LoVo (cell line): ENCODE results near the gene SLC26A4.
A peak's percentile ranks its signal among the peaks of the same experiment; 100 is the strongest.

Source experiments
- DNase-seq: peaks from one replicate; pipeline ENCODE4 v3.0.0-alpha.2; 2016; ENCODE audit warnings: low spot score

The SLC26A4 gene

DNA sequence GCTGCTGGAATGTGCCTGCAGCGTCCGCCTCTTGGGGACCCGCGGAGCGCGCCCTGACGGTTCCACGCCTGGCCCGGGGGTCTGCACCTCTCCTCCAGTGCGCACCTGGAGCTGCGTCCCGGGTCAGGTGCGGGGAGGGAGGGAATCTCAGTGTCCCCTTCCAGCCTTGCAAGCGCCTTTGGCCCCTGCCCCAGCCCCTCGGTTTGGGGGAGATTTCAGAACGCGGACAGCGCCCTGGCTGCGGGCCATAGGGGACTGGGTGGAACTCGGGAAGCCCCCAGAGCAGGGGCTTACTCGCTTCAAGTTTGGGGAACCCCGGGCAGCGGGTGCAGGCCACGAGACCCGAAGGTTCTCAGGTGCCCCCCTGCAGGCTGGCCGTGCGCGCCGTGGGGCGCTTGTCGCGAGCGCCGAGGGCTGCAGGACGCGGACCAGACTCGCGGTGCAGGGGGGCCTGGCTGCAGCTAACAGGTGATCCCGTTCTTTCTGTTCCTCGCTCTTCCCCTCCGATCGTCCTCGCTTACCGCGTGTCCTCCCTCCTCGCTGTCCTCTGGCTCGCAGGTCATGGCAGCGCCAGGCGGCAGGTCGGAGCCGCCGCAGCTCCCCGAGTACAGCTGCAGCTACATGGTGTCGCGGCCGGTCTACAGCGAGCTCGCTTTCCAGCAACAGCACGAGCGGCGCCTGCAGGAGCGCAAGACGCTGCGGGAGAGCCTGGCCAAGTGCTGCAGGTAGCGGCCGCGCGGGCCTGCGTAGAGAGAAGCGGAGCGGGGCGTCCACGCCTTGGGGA, 645 bp downstream of the SLC26A4 start:
- peak; percentile 35 for DNase-seq

DNA sequence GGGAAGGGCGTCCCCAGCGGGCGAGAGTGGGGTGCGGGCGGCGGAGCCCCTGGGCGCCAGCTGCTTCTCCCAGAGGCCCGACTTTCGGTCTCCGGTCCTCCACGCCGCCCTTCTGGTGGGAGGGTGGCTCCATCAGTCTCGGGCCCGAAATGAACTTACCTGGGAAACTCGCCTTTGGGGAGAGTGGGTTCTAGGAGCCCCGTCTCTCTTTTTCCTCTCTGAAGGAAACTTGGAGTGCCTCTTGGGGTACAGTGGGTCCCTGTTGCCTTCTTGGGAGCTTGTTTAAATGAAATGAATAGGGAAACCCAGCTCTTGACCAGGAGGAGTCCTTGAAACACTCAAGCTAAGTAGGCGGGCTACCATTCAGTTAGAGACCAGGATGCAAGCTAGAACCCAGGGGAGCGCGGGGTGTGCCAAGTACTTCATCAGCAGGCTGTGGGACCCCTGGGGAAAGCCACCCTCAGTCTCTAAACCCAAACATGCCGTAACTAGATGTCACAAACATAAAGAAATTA, 1.3 kb downstream of the SLC26A4 start:
- DNase-seq: no peak

DNA sequence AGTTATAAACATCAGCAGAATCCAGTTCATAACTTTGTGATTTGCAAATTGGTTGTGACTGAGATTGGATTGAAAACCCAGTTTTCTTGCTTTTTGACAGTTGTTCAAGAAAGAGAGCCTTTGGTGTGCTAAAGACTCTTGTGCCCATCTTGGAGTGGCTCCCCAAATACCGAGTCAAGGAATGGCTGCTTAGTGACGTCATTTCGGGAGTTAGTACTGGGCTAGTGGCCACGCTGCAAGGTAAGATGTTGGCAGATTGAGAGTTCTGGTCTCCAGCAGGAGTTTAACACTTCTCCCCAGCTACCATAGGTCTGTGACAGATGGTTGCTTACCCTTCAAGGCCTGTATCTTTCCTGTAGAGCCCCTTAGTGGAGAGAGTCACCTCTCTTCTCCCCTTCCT, 2.6 kb downstream of the SLC26A4 start:
- no peak for DNase-seq

DNA sequence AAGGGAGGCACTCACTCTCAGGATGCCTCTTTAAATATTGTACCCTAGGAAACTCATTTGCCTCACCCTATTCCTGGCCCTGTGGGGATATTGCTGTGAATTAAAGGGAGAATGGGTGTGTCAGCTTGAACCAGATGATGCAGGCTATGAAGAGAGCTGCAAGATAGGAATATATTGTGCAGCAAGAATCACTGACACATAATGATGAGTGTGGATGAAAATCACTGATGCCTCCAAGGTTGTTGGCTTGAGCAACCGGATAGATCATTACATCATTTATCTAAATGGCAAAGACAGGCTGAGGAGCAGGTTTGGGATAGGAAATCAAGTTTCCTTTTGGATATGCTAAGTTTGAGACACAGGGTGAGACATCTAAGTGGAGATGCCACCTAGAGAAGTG, 6.2 kb downstream of the SLC26A4 start:
- DNase-seq: no peak

DNA sequence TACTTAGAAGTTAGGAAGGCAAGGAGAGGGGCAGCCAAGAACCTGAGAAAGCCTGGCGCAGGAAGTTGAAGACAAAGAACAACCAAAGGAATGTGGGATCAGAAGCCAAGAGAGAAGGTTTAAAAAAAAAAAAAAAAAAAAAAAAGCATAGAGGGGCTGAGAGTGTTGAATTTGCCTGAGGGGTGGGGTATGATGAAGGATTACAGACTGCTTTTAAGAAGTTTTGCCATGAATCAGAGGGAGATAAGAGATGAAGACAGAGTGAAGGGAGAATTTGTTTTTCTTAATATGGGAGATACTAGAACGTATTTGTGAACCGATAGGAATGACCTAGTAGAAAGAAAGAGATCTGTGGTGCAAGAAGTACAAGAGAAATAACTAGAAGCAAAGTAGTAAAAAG, 6.7 kb downstream of the SLC26A4 start:
- DNase-seq: no peak

DNA sequence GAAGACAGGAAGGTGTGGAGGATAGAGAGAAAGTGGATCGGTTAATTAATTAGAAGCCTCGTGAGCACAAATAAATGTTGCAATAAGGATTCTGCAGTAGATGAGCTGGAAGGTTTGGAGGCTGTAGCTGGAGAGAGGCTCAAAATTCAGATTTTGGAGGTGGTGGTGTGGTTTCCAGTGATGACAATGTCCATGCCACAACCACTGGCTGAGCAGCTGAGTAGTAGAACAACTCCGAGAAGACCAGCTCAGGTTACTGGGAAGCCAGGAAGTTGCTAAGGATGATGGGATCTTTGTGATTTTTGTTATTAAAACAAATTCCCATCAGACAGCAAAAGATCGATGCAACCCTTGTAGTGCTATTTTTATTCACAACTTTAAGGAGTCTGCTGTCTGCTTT, 7.7 kb downstream of the SLC26A4 start:
- no peak for DNase-seq

DNA sequence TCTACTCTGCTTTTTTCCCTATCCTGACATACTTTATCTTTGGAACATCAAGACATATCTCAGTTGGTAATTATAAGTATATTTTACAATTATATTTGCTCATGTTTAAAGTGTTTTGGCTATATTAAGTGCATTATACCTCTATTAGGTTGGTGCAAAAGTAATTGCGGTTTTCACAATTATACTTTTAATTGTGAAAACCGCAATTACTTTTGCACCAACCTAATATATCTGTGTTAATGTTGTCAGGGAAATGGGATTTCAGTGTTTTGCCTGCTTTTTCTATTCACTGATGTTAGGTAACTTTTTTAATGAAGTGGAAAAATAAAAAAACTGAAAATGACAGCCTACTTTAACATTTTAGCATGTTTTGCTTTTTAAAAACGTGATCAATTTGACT, 11.6 kb downstream of the SLC26A4 start:
- DNase-seq: no peak

DNA sequence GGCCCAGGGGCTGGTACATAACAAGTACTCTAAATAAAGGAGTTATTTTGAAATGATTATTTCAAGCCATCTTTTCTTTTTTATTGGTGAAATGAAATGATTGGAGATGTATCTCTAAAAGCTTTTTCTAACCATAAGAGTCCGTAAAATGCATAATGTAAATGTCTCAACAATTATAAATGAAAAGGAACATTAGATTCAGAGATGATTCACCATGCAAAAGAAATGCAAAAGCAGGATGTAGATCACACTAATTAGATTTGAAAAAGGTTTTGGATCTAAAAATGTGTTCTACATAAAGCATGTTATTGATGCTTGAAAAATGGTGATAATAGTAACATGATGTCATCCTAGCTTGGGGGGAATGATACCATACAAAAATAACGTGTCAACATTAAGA, 15.6 kb downstream of the SLC26A4 start:
- no peak for DNase-seq

DNA sequence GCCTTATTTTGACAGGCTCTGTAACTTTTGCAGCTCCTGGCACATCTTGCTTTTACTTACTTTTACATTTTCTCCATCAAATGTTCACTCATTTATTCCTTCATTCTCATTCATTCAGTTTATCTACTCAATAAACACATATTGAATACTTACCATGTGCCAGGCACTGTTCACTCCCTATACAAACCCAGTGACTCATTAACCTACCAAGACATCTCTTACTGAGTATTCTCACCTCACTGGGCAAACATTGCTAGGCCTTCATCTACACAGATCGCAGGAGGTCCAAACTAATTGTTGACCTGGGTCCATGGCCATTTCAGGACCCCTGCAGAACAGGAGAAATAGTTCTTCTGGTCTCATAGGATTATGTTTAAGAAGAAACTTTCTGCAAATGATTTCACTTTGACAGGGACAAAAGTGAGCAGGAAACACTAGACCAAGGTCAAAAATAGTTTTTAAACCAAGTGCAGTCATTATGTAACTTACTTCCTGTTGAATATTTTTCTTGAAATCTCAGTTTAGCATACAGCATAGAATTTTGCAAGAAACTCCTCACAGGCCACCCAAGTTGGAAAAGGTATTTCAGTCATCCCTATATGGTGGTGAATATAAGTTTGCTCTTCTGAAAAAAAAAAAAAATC, 17.6 kb downstream of the SLC26A4 start:
- DNase-seq: no peak

DNA sequence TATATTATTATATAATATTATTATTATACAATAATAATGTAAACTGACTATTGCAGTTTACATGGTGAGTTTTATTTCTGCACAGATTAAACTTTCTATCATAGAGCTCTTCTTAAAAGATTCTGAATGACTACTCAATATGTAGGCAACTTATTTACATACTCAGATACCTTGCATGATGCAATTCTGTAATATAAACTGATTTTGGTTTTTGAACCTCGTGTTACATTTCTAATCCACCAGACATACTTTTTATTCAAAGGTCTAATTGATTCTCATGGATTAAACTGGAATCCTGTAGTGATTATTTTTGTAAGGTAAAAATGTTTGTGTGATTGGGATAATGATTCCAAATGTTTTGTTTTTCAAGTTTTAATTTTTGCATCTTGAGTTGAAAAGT, 19.9 kb downstream of the SLC26A4 start:
- DNase-seq: no peak

DNA sequence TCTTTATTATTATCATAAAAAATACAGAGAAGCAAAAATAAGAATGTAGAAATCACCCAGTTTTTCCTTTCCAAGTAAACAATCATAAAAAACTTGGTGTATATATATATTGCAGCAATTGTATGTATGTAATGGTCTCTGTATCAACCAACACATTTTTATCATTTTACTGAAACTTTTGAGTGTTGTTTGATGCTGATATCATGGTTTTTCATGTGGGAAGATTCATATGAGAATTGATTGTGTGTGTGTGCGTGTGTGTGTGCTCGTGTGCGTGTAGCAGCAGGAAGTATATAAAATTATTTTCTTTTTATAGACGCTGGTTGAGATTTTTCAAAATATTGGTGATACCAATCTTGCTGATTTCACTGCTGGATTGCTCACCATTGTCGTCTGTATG, 22.3 kb downstream of the SLC26A4 start:
- DNase-seq: no peak

DNA sequence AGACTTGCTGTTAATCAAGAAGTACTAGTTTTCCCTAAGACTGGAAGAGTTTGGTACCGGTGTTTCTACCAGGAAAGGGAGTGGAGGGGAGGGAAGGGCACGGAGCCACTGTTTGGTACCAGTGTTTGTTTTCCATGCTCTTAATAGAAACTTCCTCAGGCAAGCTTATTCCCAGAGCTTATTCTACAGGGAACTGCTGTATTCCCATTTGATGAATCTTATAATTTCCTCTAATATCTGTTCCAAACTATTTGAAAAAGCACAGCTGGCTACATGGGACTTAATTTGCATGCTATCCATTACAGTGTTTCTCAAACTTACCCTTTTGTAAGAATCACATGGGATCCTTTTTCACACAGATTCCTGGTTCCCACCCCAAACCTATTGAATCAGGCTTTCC, 23.7 kb downstream of the SLC26A4 start:
- no peak for DNase-seq

DNA sequence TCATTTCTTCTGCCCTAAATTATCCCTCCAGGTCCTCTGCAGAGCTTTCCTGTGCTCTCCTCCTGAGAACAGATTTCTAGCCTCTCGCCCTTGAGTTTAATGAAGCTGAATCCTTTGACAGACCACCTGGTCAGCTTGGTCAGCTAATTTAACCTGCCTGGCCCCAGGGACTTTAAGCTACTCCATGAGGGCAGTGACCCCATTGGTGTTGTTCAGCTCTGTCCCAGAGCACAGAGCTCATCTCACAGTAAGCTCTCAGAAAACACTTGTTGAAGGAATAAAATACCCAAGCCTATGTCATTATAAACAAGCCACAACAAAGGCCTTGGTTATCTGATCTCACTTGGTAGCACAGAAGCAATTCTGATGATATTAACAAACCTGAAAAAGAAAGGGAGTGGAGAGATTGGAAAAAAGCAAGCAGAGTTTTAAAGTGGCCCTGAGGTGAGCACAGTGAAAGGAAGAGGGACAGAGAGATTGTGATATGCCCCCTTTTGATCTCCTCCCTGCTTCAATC, 24.4 kb downstream of the SLC26A4 start:
- DNase-seq: no peak

DNA sequence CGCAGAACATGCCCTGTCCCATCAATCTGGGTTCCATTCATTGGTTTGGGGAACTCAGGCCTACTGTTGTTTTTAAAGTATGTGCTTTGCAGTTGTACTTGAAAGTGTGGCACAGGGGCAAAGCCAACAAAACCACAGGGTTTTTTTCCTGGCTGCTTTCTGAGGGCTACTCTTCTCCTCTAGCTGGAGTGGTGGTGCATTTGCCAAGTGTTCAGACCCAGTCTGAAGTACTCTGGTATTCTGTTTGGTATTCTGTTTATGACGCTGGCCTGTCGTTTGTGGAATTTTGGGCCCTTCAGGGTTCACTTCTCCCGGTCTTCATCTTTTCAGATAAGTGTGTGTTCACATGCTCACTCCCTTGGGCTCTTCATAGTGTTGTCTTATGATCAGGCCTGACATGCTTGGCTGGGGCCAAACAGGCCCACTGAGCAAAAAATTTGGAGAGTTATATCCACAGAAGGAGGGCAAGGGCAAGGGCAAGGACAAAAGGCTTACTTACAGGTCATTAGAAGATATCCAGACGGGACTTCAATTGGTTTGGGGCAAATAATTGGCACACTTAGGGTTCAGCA, 26.3 kb downstream of the SLC26A4 start:
- no peak for DNase-seq

DNA sequence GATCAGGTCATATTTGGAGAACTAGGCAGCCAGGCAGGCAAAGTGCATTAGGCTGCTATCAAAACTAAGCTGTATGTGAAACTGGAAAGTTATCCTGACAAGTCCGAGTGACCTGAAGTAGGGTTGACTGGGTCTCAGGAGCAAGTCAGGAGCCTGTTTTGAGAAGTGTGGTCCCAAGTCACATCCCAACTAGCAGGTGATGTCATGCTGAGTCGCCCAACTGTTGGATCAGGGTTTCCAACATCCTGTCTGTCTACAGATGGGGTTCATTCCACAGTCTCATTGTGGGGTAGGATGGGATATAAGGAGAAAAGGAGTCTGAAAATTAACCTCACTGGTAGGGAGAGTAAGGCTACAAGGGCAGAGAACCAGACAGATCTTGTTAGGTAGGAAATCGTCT, 27.0 kb downstream of the SLC26A4 start:
- DNase-seq: peak; percentile 5

DNA sequence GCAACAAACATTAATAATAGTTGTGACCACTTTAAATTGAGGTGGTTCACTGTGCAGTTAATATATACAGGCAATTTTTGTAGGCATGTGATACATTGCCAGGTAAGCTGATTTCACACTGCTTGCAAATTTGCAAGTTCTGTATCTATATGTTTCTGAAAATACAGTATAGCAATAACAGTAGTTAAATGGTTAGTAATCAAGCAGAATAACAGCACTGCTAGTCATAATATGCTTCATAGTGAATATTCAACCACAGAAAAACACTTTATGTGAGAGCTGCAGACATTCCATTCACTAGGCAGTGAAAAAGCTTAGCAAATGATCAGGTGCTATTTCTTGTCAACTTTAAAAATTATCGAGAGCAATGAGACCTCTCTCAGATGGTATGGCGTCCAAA, 28.9 kb downstream of the SLC26A4 start:
- DNase-seq: no peak

DNA sequence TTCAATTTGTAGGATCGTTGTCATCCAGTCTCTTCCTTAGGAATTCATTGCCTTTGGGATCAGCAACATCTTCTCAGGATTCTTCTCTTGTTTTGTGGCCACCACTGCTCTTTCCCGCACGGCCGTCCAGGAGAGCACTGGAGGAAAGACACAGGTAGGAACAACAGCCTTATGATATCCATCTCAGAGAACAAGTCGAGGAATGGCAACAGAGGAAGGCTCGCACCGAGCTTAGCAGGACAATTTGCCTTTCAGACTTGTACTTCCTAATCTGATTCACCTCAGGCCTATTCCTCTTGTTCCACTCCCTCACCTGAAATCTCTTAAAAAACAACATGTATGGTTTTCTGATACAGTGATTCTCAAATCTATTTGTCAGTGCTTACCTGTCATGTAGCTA, 29.5 kb downstream of the SLC26A4 start:
- no peak for DNase-seq

DNA sequence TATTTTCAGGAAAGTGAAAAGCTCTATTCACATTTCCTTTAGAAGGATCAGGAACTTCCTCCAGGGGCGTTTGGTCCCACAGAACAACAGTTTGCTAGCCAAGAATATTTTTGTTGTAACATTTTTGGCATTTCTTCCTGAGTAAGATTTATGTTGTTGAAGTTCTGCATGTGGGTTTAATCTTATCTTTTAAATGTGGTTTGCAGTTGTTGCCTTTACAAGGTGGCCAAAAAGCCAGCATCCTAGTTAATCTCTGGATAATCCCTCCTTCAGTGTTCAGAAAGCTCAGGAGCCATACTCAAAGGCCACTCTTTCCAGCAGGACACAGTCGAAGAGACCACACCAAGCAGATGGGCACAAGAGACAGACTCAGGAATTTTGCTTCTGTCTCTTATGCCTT, 30.0 kb downstream of the SLC26A4 start:
- DNase-seq: no peak

DNA sequence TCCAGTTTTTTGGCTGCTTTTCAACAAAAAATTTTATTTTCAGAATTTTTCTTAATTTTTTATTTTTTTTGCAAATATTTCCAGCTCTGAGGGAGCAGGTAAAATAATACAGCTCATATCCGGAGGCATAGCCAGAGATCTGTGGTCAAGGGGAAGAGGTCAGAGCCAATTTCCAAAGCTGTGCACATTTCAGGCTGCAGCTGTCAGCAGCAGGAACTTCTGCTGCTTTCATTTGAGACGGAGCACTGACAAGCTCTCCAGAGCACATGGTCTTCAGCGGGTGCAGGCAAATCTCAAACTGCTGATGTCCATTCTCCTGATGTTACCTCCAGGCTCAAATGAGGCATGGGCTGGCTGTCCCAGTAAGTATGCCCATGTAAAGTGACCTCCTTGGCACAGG, 31.1 kb downstream of the SLC26A4 start:
- DNase-seq: no peak

DNA sequence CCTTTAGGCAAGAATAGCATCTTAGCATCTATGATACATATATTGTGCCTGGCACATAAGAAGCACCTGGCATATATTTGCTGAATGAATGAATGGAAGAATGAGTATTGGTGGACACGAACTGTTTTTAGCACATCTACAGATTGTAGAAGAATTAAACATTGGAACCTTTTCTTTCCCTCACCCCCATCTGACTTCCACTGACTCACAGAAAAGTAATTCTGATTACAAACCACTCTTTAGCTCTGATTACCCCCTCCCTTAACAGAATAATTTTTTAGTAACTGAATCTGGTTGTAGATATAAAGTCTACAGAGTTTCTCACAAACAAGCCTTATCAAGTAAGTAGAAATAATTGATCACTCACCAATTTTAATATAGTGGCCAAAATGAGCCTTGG, 31.9 kb downstream of the SLC26A4 start:
- no peak for DNase-seq

DNA sequence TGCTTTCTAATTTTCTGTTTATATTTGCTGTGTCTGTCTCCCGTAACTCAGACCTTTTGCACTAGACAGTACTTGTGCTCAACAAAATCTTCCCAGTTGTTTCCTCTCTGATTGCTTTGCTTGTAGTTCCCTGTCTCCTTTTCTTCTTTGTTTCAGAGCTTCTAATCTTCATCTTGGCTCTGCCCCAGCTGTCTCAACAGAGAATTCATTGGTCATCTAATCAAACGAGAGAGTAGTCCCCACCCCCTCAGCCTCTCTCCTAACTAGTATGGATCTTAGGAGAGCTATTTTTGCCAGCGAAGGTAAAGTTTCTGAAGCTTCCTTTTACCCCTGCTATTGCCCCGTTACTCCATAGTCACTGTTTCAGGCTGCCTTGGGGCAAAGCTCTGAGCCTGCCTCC, 32.8 kb downstream of the SLC26A4 start:
- no peak for DNase-seq

DNA sequence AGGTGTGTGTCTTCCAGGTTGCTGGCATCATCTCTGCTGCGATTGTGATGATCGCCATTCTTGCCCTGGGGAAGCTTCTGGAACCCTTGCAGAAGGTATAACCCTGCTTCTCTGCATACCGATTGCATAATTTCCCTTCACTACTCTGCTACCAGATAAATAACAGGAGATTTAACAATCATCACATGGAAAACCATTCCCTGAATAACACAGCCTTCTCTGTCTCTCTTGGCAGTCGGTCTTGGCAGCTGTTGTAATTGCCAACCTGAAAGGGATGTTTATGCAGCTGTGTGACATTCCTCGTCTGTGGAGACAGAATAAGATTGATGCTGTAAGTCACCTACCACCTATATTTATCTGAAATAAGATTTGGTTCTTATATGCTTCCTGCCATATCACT, 33.8 kb downstream of the SLC26A4 start:
- no peak for DNase-seq

DNA sequence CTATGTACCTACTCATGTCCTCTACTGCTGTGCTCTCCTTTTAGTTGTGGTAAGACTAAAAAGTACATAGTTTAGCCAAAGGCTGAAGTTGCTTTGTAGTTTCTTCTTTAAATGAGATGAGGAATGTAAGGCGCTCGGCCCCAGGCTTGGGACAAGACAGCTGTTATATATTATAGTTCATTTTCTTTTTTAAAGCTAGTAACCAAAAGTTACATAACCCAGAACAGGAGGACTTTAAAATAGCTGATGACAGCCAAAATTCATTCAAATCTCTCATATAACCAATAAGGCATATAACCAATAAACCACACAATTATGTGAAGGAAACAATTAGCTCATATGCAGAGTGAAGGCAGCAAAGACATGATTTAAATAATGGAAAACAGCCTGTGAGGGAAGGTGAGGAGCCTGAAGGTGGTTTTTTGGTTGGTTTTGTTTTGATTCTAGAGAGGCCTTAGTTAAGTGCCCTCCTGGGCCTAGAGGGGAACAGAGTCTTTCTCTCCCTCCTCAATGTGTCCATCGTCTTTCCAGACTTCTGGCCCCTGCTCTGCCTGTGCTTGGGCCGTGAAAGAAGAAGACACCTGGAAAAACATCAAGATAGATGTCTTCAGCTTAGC, 35.8 kb downstream of the SLC26A4 start:
- no peak for DNase-seq
